ENCODE results near the gene ARGLU1. TPM values are rescaled to one million over a fixed set of nuclear protein-coding genes. Genes with fewer than 3 reads are reported as not detected.

The ARGLU1 gene
- total RNA-seq, 1 experiment from 2014 or later: 96.9 TPM

DNA sequence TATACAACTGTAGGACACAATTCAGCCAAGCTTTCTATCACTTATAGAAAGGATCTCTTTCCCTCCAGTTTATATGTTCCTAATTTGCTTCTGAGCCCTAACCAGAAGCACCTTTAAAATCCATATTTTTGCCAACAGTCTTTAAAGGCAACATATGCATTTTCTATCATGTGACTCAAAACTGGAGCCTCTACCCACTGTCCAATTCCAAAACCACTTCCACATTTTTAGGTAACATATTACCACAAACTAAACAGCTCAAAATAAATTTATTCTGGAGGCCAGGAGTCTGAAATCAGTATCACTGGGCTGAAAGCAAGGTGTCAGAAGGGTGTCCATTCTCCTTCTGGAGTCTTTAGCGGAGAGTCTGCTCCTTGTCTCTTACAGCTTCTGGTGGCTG is 16.6 kb downstream of the ARGLU1 start:
- Histone ChIP-seq H3K27me3 (ENCODE audit: insufficient read depth, low read length) (no peaks in the 10 kb centered on the region), H3K9ac (ENCODE audit: extremely low read depth, insufficient read length, low read length) (no peak overlapping the region), H3K23ac (ENCODE audit: insufficient read length, low read depth, low read length) (no peak overlapping the region), H3K9me3 (ENCODE audit: control insufficient read depth, low read depth, low read length) (no peaks in the 10 kb centered on the region), H4K20me1 (ENCODE audit: control insufficient read depth, insufficient read depth, insufficient read length) (no peaks in the 10 kb centered on the region), H3K23me2 (ENCODE audit: insufficient read length, low read depth, low read length, poor library complexity, severe bottlenecking) (no peaks in the 10 kb centered on the region), H4K5ac (ENCODE audit: insufficient read length, low read depth, low read length) (no peak overlapping the region), H2AFZ (ENCODE audit: low read length) (no peak overlapping the region), H2BK12ac (ENCODE audit: insufficient read length, low read depth, low read length) (no peak overlapping the region), H2BK20ac (ENCODE audit: low read depth, low read length, poor library complexity, severe bottlenecking) (no peak overlapping the region), H4K91ac (ENCODE audit: insufficient read length, low read depth, low read length) (no peak overlapping the region), H3K4me1 (ENCODE audit: insufficient read depth, low read length) (no peaks in the 10 kb centered on the region), H3K79me1 (ENCODE audit: insufficient read depth, low read depth, low read length, poor library complexity, severe bottlenecking) (peaks cover 6% of the 10 kb centered on the region), H3T11ph (ENCODE audit: low read length) (no peak overlapping the region), H3K79me2 (ENCODE audit: insufficient read depth, low read length) (peaks cover 15% of the 10 kb centered on the region), H3K4me2 (ENCODE audit: insufficient read depth, insufficient read length, low read length) (no peak overlapping the region), H4K8ac (replicated peaks; ENCODE audit: insufficient read length, low read depth, low read length) (no peak overlapping the region), H3K4ac (ENCODE audit: low read depth, low read length) (no peak overlapping the region), H3K56ac (ENCODE audit: insufficient read length, low read depth, low read length) (no peak overlapping the region), H3K14ac (ENCODE audit: insufficient read depth, low read length) (no peak overlapping the region), H2BK5ac (ENCODE audit: insufficient read length, low read length) (no peak overlapping the region), H2BK15ac (ENCODE audit: low read depth, low read length) (no peak overlapping the region), H3K18ac (ENCODE audit: insufficient read length, low read depth, low read length) (no peak overlapping the region), H2AK5ac (ENCODE audit: insufficient read length, low read length) (no peak overlapping the region), H3K27ac (ENCODE audit: insufficient read length, low read depth, low read length) (no peak overlapping the region), H2BK120ac (ENCODE audit: low read depth, low read length, poor library complexity, severe bottlenecking) (no peak overlapping the region)
- Mint-ChIP-seq H3K27me3 (ENCODE audit: low read depth) (no peaks in the 10 kb centered on the region), H3K4me1 (no peaks in the 10 kb centered on the region), H3K4me3 (no peak overlapping the region), H3K36me3 (ENCODE audit: insufficient read depth in 1 of 3, low read depth in 3 of 3) (peaks cover 56 to 68% (median 67%) of the 10 kb centered on the region in 3 experiments), H3K27ac (no peak overlapping the region), H3K9me3 (no peaks in the 10 kb centered on the region)
- no peak for DNase-seq
- WGBS (ENCODE audit: extremely low coverage, insufficient read length, low lambda C conversion rate): no CpG with 5 or more reads among the region's 1 CpG
- TF ChIP-seq, protein P1, sequence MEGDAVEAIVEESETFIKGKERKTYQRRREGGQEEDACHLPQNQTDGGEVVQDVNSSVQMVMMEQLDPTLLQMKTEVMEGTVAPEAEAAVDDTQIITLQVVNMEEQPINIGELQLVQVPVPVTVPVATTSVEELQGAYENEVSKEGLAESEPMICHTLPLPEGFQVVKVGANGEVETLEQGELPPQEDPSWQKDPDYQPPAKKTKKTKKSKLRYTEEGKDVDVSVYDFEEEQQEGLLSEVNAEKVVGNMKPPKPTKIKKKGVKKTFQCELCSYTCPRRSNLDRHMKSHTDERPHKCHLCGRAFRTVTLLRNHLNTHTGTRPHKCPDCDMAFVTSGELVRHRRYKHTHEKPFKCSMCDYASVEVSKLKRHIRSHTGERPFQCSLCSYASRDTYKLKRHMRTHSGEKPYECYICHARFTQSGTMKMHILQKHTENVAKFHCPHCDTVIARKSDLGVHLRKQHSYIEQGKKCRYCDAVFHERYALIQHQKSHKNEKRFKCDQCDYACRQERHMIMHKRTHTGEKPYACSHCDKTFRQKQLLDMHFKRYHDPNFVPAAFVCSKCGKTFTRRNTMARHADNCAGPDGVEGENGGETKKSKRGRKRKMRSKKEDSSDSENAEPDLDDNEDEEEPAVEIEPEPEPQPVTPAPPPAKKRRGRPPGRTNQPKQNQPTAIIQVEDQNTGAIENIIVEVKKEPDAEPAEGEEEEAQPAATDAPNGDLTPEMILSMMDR (conservative IDR thresholded peaks at IDR 0.05): no peak
